ENCODE results near the gene UBLCP1.

GRCh38 chr5:159313197-159313596 is 50.1 kb downstream of the UBLCP1 start:
- TF ChIP-seq CTCF (conservative IDR thresholded peaks at IDR 0.05) (no peak), ZFX (IDR thresholded peaks at IDR 0.05) (no peak)
